NCI-H460 (cell line): ENCODE measurements around the gene DOK7. TPM values are rescaled to one million over a fixed set of nuclear protein-coding genes. Genes with fewer than 3 reads are reported as not detected.

Experiments used
- DNase-seq: peaks from one replicate; pipeline ENCODE4 v3.0.0-alpha.2; 2016; ENCODE audit warnings: low read depth; ENCODE audit errors: extremely low read depth
- total RNA-seq: library from RNA; depleted of rRNA; stranded (reverse); fragments of >200 nt; shearing (Covaris generic); gene quantifications from 2 replicates; pipeline ENCODE4 v1.2.3, GENCODE V29; 2014

Gene DOK7
- total RNA-seq, 1 experiment from 2014 or later: 0.05 TPM

DNA sequence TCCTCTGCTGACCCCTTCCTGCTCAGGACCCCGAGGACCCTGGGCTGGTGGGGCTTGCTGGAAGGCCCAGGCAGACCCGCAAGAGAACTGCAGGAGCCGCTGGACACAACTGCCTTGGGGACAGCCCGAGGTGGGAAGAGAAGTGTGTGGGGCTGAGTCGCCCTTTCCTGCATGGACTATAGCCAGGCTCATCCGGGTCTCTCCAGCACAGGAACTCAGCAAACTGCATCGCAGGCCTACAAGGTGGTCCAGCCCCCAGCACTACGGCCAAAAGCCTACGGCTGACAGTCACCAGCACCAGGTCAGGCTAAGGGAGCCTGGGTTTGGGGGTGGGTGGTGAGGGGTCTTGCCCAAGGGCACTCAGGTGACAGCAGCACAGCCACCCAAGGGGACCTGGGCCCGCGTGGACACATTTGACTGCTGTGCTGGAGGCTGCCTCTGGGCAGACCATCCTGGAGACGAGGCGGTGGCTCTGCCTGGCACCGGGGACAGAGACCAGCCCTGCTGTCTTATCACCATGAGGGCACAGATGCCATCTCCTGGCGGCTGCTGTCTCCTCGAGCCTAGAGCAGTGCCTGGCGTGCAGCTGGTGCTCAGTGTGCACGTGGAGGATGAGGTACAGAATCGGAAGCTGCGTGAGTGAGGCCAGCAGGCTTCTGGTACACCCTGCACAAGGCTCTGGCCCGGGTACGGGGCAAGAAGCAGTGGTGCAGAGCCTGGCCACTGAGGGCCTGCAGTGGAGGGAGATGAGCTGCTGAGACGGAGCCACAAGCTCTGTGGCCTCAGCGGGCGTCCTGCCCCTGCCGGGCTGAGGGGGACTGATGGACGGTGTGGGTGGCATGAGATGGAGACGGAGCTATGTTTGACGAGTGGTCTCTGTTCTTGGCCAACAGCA is 54.0 kb downstream of the DOK7 start:
- DNase-seq: no peak

DNA sequence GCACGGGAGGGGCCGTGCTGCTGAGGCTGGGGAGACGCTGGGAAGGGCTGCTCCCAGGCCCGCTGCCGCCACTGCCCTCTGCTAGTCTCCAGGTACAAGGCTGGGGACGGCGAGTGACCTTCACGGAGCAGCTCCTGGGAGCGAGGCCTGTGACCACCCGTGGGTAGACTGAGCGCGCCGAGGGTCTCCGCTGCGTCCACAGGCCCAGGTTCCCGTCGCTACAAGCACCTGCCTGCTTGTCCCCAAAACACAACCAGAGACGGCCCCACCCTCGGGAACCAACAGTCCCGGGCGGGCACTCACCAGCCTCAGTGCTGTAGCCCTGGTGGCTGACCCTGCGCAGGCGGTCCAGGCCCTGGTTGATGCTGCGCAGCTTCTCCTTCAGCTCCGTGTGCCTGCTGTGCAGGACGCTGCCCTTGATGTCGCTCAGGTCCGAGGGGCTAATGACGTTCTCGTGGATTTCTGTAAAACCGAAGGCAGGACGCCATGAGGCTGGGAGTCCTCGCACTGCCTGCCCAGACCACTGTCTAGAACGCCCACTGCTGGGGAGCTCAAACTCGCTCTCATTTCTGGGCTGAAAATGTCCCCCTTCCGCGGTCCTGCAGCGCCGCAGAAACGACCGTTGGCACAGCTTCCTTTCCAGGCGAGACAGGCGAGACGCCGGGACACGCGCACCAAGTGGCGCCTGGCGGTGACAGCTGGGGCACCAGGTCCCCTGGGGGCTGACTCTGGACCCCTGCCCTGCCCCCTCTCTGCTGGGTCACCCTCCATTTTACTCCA is 54.8 kb downstream of the DOK7 start:
- DNase-seq: no peak

DNA sequence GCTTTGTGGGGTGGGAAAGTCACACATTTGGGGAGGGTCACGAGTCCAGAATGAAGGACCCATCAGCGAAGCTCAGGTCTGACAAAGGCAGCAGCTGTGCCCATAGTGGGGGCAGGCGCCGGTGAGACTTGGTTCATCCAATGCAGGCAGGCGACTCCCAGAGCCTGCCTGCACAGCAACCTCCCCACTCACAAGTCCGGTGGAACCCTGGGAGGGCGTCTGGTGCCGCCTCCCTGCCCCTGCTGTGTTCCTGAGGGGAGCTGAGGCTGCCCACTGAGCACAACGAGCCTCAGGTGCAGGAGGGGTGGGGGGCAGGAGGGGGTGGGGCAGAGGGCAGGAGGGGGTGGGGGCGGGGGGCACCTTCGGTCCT is 55.4 kb downstream of the DOK7 start:
- DNase-seq: no peak

DNA sequence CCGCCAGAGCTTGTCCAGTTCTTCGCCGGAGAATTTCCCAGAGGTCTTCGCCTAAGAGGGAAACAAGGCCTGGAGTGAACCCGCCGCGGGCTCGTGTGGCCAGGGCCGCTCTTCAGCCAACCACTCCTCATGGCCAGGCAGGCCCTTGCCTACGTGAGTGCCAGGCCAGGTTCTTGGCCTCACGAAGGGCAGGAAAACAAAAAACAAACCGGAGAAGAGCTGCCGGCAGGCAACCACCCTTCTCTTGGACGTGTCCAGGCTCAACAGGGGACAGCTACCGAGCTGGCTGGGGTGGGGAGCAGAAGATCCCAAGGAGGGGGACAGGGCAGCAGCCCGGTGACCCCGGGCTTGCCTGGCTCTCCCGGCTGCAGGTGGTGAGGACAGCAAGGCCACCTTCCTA is 55.8 kb downstream of the DOK7 start:
- DNase-seq: no peak

DNA sequence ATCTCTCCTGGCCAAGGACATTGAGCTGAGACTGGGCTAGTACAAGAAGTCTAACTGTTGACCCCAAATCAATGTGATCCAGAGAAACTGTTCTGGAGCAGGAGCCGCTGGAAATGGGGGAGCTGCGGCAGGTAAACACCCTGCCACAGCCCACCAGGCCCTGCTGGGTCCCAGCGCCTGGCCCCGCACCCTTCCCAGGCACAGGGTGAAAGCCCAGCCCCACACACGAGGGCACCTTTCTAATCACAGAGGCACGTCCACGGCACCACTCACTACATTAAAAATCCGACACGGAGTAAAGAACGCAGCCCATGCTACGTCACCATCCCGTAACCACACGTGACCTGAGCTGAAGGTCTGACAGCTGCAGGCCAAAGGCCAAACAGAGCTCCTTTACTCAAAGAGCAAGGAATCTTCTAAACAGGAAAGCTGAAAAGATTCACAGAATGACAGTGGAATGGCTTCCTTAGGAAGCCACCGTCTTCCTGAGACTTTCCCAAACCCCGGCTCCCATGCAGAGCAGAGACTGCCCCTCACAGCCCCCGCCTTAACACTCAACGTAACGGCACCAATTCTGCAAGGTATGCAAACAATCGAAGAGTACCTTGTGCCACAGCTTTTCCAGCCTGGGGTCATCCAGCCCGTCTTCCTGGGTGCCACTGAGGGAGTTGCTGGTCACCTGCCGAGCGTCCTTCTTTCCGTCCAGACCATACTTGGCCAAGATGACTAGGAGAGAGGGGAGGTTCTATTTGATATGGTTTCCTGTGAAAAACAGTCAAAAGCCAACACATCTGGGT is 56.6 kb downstream of the DOK7 start:
- no peak for DNase-seq

DNA sequence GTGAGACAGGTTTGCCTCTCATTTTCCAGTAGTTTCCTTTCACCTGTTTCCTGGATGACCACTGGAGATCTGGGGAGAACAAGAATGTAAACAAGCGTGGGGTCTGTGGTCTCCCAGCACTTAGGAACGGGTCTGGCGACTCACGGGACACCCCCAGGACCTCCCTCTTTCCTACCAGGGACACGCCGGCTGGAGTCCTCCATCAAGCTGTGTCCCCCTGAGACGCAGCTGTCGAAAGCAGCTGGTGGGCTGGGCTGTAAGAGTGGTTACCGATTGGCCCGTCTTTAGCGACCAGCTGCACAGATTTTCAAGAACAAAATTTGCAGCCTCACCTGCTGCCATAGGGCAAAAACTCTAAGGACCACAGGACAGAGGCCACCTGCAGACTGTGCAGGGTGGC is 57.2 kb downstream of the DOK7 start:
- DNase-seq: no peak

DNA sequence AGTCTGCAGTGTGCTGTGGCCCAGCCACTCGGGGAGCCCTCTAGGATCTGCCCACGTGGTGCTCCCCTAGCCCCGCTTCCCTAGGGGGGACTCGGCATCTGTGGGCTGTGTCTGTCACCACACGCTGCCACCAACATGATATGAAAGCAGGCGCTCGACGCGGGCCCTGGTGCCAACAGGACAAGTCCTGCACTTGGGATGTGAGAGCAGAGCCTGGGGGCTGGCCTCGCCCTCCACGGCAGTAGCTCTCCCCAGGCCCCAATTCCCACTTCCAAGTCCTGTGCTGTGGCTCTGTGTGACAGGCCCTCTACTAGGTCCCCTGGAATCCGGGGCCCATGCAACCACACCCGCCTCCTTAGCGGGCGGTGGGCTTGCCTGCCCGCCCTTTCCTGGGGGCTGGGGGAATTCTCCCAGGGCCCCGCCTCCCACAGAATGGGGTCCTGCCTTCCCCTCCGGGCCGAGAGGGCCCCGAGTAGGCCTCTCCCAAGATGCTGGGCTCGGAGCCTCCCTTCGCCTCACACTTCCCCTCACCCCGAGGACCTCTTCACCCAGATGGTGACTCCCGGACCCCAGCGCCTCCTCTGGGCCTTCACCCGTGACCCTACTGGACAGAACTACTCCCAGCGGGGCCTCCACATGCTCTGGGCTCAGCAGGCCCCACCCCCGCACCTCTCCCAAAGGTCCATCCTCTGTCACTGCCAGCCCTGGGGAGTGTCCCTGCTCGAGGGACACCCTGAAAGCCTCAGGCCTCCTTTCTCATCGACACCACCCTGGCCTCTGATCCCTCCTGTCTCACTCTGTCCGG is 57.9 kb downstream of the DOK7 start:
- no peak for DNase-seq

DNA sequence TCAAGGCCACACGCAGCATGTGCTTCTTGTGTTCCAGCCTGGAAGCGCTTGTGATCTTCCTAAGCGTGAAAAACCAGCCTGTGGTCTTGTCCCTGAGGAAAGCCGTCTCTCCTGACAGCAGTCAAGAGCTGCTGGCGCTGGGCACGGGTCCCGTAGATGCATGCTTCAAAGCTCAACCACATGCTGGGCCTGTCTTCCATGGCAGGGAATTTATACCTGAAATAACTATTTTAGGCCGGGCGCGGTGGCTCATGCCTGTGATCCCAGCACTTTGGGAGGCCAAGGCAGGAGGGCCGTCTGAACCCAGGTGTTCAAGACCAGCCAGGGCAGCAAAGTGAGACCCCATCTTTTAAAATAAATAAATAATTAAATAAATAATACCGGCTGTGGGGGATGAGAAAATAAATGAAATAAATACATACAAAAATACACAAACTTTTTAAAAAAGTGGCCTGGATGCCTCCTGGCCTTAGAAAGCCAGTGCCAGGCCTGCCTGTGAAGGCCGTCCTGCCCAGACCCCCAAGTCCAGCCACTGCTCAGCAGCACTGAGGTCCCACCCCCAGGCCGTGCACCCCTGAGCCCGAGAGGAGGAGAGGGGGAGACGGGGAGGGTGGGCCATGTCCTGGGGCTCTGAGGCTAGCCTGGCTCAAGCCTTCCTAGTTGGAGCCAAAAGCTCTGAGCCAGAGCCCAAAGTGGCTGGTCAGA is 58.7 kb downstream of the DOK7 start:
- no peak for DNase-seq

DNA sequence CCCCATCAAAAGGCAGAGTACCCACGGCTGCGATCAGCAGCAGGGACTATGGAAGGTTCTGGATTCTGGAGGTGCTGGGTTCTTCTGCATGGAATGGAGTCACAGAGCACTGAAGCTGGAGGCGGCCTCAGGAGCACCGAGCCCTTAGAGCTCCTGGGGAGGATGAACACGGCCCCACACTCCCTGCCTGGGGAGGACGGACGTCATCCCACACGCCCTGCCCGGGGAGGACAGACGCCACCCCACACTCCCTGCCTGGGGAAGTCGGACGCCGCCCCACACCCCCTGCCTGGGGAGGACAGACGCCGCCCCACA is 59.2 kb downstream of the DOK7 start:
- no peak for DNase-seq

DNA sequence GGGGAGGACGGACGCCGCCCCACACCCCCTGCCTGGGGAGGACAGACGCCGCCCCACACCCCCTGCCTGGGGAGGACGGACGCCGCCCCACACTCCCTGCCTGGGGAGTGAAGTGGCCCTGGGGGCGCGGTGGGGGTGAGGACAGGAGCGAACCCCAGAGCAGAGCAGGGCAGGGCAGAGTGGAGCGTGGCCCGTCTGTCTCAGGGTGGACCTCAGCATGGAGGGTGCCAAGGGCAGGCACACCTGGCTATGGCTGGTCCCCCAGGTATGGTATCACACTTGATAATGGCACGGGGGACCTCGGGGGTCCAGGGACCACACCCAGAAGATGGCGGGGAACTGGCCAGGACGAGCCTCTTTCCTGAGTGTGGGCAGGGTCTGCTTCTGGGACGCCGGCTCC is 59.5 kb downstream of the DOK7 start:
- no peak for DNase-seq

DNA sequence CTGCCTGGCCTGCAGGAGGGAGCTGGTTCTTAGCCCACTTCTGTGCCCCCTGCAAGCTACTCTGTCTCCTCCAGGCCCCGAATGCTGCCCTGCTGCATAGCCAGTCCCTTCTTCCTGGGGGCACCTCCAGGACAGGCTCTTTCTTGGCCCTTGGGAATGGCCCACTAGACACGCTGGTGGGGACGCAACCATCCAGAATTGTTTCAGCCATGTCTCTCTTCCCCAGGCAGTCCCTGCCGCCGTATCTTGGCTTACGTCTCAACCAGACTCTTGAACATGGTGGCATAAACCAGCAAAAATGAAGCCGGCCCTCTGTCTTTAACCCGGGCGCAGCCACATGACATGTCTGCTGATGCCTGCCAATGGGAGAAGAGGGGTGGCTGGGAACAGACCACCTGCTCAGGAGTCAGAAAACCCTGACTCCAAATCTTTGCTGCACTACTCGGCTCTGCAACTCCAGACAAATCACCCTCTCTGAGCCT is 60.1 kb downstream of the DOK7 start:
- no peak for DNase-seq

DNA sequence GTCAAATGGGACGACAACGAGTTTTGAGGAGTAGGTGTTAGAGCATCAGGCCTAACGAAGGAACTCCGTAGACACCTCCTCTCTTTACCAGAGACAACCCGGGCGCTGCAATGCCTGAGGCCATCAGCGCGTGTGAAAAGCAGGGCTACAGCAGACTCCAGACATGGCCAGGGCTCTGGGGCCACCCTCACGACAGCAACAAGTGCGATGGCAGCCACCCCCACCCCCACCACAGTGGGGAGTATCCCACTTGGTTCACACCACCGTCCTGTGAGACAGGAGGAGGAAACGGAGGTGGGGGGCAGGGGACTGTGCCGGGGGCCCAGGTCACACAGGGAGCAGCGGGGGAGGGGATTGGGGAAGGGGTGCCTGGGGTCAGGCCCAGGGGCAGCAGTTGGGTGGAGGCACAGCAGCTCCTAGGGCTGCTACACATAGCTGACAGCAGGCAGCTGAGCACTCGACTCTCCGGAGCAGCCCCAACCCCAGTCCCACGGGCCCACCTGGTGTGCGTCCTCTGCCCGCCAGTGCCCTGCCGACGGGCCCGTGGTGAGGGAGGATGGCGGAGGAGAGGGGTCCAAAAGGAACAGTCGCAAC is 60.6 kb downstream of the DOK7 start:
- no peak for DNase-seq

DNA sequence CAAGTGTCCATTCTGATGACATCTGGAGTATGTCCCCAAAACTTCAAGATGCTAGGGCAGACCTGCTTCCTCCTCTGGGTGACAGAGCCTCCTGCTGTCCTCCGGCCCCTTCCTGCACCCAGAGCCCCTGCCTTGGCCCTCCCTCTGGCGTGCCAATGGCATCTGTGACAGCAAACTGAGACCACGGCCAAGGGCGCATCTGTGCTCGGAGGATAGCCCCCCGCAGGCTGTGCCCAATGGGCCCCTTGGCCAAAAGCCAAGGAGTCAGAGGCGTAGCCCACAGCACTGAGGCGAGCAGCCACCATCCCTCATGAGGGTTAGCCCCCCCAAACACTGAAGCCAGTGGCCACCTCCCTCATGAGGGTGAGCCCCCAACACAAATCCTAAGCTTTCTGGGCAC is 61.2 kb downstream of the DOK7 start:
- DNase-seq: no peak

DNA sequence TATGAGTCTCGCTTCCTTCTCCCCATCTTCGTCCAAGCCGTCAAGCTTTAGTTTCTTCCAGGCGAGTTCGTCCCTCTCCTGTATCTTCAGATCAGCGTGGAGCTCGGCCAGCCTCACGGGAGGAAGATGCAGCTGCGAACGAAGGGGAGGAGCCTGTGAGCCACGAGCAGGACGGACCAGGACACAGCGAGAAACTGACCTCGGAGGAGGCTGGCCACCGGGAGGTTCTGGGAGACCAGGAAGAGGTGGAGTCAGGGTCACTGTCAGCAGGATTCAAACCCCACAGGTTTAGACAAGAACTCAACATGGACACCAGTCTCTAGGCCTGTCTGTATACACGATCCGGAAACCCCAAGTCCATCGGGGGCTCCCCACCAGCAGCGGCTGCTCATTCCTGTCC is 61.8 kb downstream of the DOK7 start:
- DNase-seq: no peak

DNA sequence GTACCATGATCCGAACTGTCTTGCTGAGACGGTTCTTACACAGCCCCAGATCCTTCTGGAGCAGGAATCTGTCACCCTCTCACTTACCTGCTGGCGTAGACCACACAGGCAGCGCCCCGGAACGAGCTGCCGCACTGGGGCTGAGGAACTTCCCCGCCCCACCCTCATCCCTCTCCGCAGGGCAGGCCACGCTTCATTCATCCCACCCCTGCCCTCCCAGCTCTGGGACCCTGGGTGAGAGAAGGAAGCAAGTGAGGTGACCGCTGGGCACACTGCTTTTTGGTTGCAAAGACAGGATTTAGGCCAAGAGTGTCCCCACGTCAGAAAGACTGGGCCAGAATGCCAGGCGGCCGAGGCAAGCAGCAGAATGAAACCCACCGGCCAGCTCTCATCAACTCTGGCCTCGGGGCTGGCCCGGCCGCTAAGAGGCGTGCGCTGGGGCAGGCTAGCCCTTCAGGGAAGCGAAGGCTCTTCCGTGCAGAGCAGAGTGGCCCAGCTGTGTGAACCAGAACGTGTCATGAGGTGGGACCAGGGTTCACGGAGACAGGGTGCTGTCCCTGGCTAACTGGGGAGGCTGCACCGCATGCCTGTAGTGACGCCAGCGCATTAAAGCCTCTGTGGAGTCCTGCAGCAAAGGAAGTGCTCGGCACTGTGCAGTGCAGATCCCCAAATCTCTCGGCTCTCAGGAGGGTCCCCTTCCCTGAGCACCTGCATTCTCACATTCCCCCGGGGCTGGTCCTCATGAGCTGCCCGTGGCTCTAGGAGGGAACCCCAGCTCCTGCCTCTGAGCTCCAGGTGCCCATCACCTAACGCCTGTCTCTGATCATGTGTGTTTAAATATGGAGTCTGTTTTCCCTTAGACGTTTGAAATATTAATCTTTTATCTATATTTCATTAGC is 62.7 kb downstream of the DOK7 start:
- DNase-seq: no peak

DNA sequence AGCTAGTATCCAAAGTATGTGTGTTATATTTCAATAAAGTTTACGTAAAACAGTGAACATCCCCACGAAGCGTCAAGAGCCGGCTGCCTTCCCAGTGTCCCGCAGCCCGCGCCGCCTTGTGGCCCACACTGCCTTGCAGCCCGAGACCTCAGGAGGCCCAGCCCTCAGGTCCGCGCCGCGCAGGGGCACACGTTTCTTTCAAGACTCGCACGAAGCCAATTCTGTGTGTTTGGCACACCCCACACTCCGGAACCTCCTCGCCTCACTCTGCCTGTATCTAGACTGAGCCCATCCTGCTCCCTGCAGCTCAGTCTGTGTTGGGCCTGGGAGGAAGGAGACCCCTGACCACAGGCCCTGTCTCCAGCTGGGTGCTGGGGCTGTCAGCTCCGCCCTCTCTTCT is 63.4 kb downstream of the DOK7 start:
- DNase-seq: no peak

DNA sequence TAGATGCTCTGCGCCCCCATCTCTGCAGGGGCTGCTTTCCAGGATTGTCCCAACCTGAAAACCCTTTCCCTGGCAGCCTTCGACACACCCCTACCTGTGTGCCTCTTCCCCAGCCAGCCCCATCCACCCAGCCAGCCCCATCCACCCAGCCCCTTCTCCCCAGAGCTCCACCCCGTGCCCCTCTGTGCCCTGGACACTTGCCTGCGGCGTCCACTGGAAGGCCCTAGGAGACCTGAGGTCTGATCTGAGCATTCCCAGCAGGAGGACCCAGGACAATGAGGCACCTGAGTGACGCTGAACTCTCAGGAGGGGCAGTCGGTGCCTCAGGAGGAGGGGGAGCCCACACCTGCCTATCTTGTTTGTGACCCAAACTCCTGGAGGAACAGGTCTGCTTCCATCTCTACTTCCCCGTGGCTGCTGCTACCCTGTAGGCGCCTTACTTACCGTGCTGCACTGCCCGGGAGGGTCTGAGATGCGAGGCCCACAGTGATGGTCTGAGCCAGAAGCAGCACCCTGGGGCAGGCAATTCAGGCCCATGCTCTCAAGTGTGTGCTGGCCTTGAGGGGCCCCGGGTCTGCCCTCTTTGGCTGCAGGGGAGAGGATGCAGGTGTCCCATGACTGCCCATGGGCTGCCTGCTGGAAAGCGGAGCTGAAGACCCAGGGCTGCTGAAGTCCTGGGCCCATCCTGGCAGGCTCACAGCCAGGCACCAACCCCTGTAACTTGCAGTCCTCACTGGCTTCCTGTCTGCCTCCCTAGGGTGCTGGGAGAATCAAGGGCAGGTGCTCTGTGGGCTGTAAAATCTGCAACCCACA is 64.2 kb downstream of the DOK7 start:
- DNase-seq: no peak
